GM10248 (cell line): ENCODE measurements around the gene FAM184B.
A peak's percentile ranks its signal among the peaks of the same experiment; 100 is the strongest.

ENCODE experiments used
- CTCF ChIA-PET: fragments of 300-600 bp; sonication (Branson Sonifier 250); formaldehyde crosslinking; extraction: SDS; loops from one replicate; lab custom pipeline; 2021; ENCODE audit warnings: antibody characterized with exemption; lab: Yijun Ruan, JAX
- POLR2A ChIA-PET: fragments of 350-650 bp; sonication (Branson Sonifier 250); formaldehyde crosslinking; extraction: SDS; loops from one replicate; lab custom pipeline; 2020; ENCODE audit warnings: antibody characterized with exemption; lab: Yijun Ruan, JAX
- DNase-seq: peaks from one replicate; pipeline ENCODE4 v3.0.0; 2012; ENCODE audit errors: extremely low spot score
- CTCF ChIP-seq: IDR thresholded peaks from 2 replicates; pipeline ENCODE4 v1.5.1; 2012; ENCODE audit warnings: mild to moderate bottlenecking, low read depth; ENCODE audit errors: extremely low read depth, missing control alignments, control extremely low read depth

The FAM184B gene

GRCh38 chr4:17597517-17597916, 183.9 kb downstream of the FAM184B start:
- TF ChIP-seq CTCF = no peak
- ChIA-PET POLR2A (interaction anchor here (0.8 kb wide), 1 partner anchor 19 kb away, joined by 3 read pairs; no protein-coding TSS in a partner anchor), CTCF (interaction anchor here (0.6 to 4.0 kb wide), 4 partner anchors 11 to 49 kb away, joined by 3 to 13 read pairs (median 3); partner anchors contain the start of gene MED28)
- DNase-seq = no peak

- ChIA-PET CTCF (interaction anchor here (1.2 to 1.8 kb wide), 6 partner anchors 9 to 123 kb away, joined by 3 to 11 read pairs (median 4); no protein-coding TSS in a partner anchor), POLR2A (interaction anchor here (1.1 kb wide), 1 partner anchor 19 kb away, joined by 4 read pairs; the partner anchor contains the start of gene MED28)
- peak; percentile 46 for DNase-seq
- TF ChIP-seq CTCF = no peak
Measured at GRCh38 chr4:17595471-17596005, 185.9 kb downstream of the FAM184B start.

GRCh38 chr4:17589355-17589754, 192.1 kb downstream of the FAM184B start:
- no peak for DNase-seq
- CTCF ChIA-PET = no interaction called here
- POLR2A ChIA-PET = no interaction called here
- TF ChIP-seq CTCF = no peak

GRCh38 chr4:17587094-17587822, 194.2 kb downstream of the FAM184B start:
- TF ChIP-seq CTCF = no peak
- CTCF ChIA-PET = interaction anchor here (0.7 to 2.0 kb wide), 2 partner anchors 8 to 11 kb away, joined by 3 to 6 read pairs; no protein-coding TSS in a partner anchor
- DNase-seq = no peak
- POLR2A ChIA-PET = interaction anchor here (0.7 kb wide), 1 partner anchor 13 kb away, joined by 3 read pairs; no protein-coding TSS in a partner anchor

- no peak for DNase-seq
- ChIA-PET POLR2A (interaction anchor here (1.4 kb wide), 1 partner anchor 28 kb away, joined by 4 read pairs; no protein-coding TSS in a partner anchor), CTCF (interaction anchor here (1.2 kb wide), 1 partner anchor 221 kb away, joined by 3 read pairs; no protein-coding TSS in a partner anchor)
- TF ChIP-seq CTCF = no peak
Measured at GRCh38 chr4:17584521-17585213, 196.8 kb downstream of the FAM184B start.

- DNase-seq = no peak
- POLR2A ChIA-PET = interaction anchor here (1.4 kb wide), 1 partner anchor 29 kb away, joined by 4 read pairs; no protein-coding TSS in a partner anchor
- CTCF ChIA-PET = interaction anchor here (0.8 to 3.1 kb wide), 2 partner anchors 8 to 38 kb away, joined by 3 to 11 read pairs; no protein-coding TSS in a partner anchor
- no peak for TF ChIP-seq CTCF
Measured at GRCh38 chr4:17583941-17584340, 197.5 kb downstream of the FAM184B start.
